Psoas muscle (tissue), 8 donors: ENCODE data around the gene LMTK3. TPM values are rescaled to one million over a fixed set of nuclear protein-coding genes. Genes with fewer than 3 reads are reported as not detected.

Experiments
- ATAC-seq, 4 donors: fragments of 200-7000 bp; cut with Tn5 transposase; one replicate each; pipeline ENCODE4 v1.9.1; 2020; ENCODE audit warnings: moderate library complexity in 3 of 4, mild to moderate bottlenecking in 2 of 4
- DNase-seq, 2 donors: peaks; one replicate each; pipeline ENCODE4 v3.0.0-alpha.2; 2020
- H3K27ac ChIP-seq: fragments of 200-600 bp; one replicate; pipeline ENCODE4 v1.8.0; 2022
- H3K27me3 ChIP-seq, 3 donors: fragments of 200-600 bp in 1 of 3; one replicate each; pipeline versions ENCODE4 v1.6.1 to v1.8.0; 2013 to 2022; ENCODE audit warnings: low read length in 2 of 3, mild to moderate bottlenecking in 2 of 3, moderate library complexity in 1 of 3; ENCODE audit not compliant: insufficient read depth in 3 of 3
- H3K36me3 ChIP-seq, 2 donors: fragments of 200-600 bp in 1 of 2; one replicate each; pipeline versions ENCODE4 v1.6.1 to v1.8.0; 2013 to 2022; ENCODE audit warnings: low read depth in 1 of 2, mild to moderate bottlenecking in 1 of 2, moderate library complexity in 1 of 2; ENCODE audit not compliant: insufficient read depth in 1 of 2
- H3K4me1 ChIP-seq: fragments of 200-600 bp; one replicate; pipeline ENCODE4 v1.8.0; 2022
- H3K4me3 ChIP-seq: fragments of 200-600 bp; one replicate; pipeline ENCODE4 v1.8.0; 2022; ENCODE audit warnings: mild to moderate bottlenecking
- H3K9me3 ChIP-seq: fragments of 200-600 bp; one replicate; pipeline ENCODE4 v1.8.0; 2022
- WGBS, 3 donors: extraction: QIAGEN DNeasy Blood & Tissue Kit; methylation state at CpG; one replicate each; pipeline versions ENCODE4 v1.1.6 to v1.1.7; 2013; 5-methylcytosine and 5-hydroxymethylcytosine counted together
- intact Hi-C, 2 donors: fragments of 100-400 bp; cut with DNase I; formaldehyde crosslinking; loops; one replicate each; pipeline versions ENCODE4 v1.11.0 to v1.14.2; 2022
- polyA plus RNA-seq, 3 donors: library from polyadenylated mRNA; stranded (reverse); fragments of 200-250 nt; gene quantifications; one replicate each; pipeline ENCODE4 v1.2.3, GENCODE V29; 2013
- total RNA-seq, 4 donors: library from RNA; stranded (reverse); fragmentation: NEBNext Ultra II Directional in 2 of 4; extraction: Animal tissue kit (Norgen Biotek cat#: 25700) in 2 of 4; gene quantifications; one replicate each; pipeline versions ENCODE4 v1.2.1 to v1.2.4, GENCODE V29; 2021 to 2023
- TF ChIP-seq, protein P1 (sequence below): fragments of 200-600 bp; IDR thresholded peaks from one replicate; pipeline ENCODE4 v1.8.0; 2022; ENCODE audit warnings: antibody characterized with exemption
- donor health status: healthy with polysubstance abuse.
- donor health status: DM: no; HTN: no; CAD: no; lungs with moderate emphysema.
- donor health status: Bipolar disorder and iron deficiency.
- donor health status: healthy.
- donor health status: DM: yes; HTN: yes; CAD: no.
- donor health status: DM: no; HTN: no; CAD: no.
- donor health status: DM: no; HTN: no; CAD: no.
- donor health status: DM: yes; HTN: yes; CAD: no.

Gene LMTK3
- total and polyA plus RNA-seq, 7 donors, result 0.03 to 0.14 (median 0.06) TPM; not detected in 2

DNA sequence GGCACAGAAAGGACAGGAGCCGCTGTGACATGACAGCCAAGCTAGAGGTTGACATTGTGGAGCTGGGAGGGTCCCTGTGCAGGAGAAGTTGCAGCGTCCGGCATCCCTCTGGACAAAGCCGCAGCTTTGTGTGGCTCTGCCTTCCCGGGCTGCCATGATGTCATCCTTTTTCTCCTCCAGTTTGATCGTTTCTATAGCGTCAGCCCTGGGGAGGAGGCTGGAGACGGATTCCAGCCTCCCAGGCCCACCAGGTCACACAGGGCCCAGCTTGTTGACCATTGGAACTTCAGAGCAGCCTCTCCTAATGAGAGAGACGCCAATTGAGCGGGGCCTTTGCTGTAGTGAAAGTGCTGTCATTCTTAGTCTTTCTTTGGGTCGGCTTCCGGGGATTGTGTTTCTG is 60.0 kb downstream of the LMTK3 start:
- Histone ChIP-seq H3K4me1 (peaks cover 26% of the 10 kb centered on the region), H3K27ac (peak overlapping the region; percentile 30), H3K36me3 (peaks cover 12 to 83% of the 10 kb centered on the region in 2 donors), H3K27me3 (no peaks in the 10 kb centered on the region), H3K4me3 (no peak overlapping the region), H3K9me3 (no peaks in the 10 kb centered on the region)
- 82 to 84% (median 83%) methylated on average over 12 of the region's 12 CpGs for WGBS, 3 donors
- DNase-seq, result no peak
- TF ChIP-seq, protein P1, sequence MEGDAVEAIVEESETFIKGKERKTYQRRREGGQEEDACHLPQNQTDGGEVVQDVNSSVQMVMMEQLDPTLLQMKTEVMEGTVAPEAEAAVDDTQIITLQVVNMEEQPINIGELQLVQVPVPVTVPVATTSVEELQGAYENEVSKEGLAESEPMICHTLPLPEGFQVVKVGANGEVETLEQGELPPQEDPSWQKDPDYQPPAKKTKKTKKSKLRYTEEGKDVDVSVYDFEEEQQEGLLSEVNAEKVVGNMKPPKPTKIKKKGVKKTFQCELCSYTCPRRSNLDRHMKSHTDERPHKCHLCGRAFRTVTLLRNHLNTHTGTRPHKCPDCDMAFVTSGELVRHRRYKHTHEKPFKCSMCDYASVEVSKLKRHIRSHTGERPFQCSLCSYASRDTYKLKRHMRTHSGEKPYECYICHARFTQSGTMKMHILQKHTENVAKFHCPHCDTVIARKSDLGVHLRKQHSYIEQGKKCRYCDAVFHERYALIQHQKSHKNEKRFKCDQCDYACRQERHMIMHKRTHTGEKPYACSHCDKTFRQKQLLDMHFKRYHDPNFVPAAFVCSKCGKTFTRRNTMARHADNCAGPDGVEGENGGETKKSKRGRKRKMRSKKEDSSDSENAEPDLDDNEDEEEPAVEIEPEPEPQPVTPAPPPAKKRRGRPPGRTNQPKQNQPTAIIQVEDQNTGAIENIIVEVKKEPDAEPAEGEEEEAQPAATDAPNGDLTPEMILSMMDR, result no peak
- ATAC-seq, result no peak
- intact Hi-C loops, result no loop called here

DNA sequence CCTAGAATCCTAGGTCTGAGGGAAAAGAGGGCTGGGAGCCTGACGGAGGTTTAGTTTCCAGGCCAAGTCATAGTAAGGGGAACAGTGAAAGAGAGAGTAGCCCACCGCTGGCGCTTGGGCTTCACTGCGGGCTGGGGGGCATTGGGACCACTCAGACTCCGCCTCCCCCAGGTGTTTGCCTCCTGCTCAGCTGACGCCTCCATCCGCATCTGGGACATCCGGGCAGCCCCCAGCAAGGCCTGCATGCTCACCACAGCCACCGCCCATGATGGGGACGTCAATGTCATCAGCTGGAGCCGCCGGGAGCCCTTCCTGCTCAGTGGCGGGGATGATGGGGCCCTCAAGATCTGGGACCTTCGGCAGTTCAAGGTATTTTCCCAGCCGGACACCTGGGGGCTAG is 60.8 kb downstream of the LMTK3 start:
- DNase-seq, result no peak
- intact Hi-C loops, result no loop called here
- Histone ChIP-seq H3K36me3 (peaks cover 12 to 75% of the 10 kb centered on the region in 2 donors), H3K9me3 (no peaks in the 10 kb centered on the region), H3K27ac (no peak overlapping the region), H3K4me3 (no peak overlapping the region), H3K4me1 (peaks cover 30% of the 10 kb centered on the region), H3K27me3 (no peaks in the 10 kb centered on the region)
- WGBS, 3 donors, result 92 to 99% (median 93%) methylated on average over 14 to 15 of the region's 15 CpGs
- TF ChIP-seq, protein P1, result no peak
- no peak for ATAC-seq

DNA sequence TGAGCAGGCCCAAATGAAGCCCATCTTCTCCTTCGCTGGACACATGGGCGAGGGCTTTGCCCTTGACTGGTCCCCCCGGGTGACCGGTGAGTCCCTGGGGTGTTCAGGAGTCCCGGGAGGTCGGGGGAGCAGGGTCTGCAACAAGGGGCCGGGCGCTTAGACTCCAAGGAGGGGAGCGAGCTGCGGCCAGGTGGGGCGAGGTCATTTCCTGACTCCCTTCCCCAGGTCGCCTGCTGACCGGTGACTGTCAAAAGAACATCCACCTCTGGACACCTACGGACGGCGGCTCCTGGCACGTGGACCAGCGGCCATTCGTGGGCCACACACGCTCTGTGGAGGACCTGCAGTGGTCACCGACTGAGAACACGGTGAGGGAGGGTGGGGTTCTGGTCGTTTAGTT is 61.2 kb downstream of the LMTK3 start:
- no peak for ATAC-seq
- intact Hi-C loops, result no loop called here
- peaks cover 12 to 75% of the 10 kb centered on the region in 2 donors for H3K36me3 ChIP-seq
- peaks cover 27% of the 10 kb centered on the region for H3K4me1 ChIP-seq
- no peak overlapping the region for H3K4me3 ChIP-seq
- no peaks in the 10 kb centered on the region for H3K27me3 ChIP-seq
- H3K9me3 ChIP-seq, result no peaks in the 10 kb centered on the region
- DNase-seq, result no peak
- no peak overlapping the region for H3K27ac ChIP-seq
- TF ChIP-seq, protein P1, result no peak
- 92 to 93% (median 92%) methylated on average over 23 of the region's 23 CpGs for WGBS, 3 donors

DNA sequence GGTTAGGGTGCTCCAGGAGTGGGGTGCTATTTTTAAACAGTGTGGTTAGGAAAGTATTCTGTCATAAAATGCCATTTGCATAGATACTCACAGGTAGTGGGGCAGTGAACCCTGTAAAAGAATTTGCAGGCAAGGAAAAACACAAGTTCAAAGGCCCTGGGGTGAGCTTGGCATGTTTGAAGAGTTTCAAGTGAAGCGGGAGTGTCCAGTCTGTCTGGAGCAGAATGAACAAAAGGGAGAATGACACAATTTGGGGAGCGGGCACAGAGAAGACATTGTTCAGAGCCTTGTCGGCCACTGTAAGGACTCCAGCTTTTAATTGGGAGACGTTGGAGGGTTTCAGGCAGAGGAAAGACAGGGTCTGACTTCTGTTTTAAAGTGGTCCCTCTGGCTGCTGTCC is 63.1 kb downstream of the LMTK3 start:
- 86 to 93% (median 92%) methylated on average over 4 of the region's 4 CpGs for WGBS, 3 donors
- intact Hi-C loops, result no loop called here
- DNase-seq (no peak), ATAC-seq (no peak)
- H3K4me1 ChIP-seq, result peaks cover 28% of the 10 kb centered on the region
- H3K9me3 ChIP-seq, result no peaks in the 10 kb centered on the region
- peaks cover 12 to 67% of the 10 kb centered on the region in 2 donors for H3K36me3 ChIP-seq
- peaks cover 0 to 9% (median 6%) of the 10 kb centered on the region in 3 donors for H3K27me3 ChIP-seq
- TF ChIP-seq, protein P1, result no peak
- H3K4me3 ChIP-seq, result no peak overlapping the region
- H3K27ac ChIP-seq, result no peak overlapping the region

DNA sequence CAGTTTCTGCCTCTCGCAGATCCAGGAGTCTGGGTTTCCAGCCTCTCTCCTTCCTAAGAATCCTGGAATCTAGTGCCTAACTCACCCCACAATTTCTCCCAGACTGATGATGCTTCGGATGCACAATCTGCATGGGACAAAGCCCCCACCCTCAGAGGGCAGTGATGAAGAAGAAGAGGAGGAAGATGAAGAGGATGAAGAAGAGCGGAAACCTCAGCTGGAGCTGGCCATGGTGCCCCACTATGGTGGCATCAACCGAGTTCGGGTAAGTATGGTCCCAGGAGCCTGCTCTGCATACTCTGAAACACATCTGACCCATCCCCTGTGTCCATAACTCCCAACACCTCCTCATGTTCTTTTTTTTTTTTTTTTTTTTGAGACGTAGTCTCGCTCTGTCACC is 65.1 kb downstream of the LMTK3 start:
- H3K4me3 ChIP-seq, result peak overlapping the region; percentile 97
- TF ChIP-seq, protein P1, result no peak
- peaks cover 0 to 17% (median 15%) of the 10 kb centered on the region in 3 donors for H3K27me3 ChIP-seq
- no peaks in the 10 kb centered on the region for H3K9me3 ChIP-seq
- H3K36me3 ChIP-seq, result peaks cover 12 to 48% of the 10 kb centered on the region in 2 donors
- WGBS, 3 donors, result 70 to 75% (median 73%) methylated on average over 5 to 7 of the region's 7 CpGs
- DNase-seq, result no peak
- H3K27ac ChIP-seq, result peak overlapping the region; percentile 94
- peaks cover 19% of the 10 kb centered on the region for H3K4me1 ChIP-seq
- no peak for ATAC-seq
- intact Hi-C loops, result no loop called here
